H1 (cell line): ENCODE results near the gene MCMBP. TPM values are rescaled to one million over a fixed set of nuclear protein-coding genes. Genes with fewer than 3 reads are reported as not detected.

Experiments
- CTCF ChIA-PET: fragments of 300-600 bp; sonication (Branson Sonifier 250); formaldehyde crosslinking; loops from one replicate; lab custom pipeline; 2021; ENCODE audit not compliant: partially characterized antibody; lab: Charles Lee
- POLR2A ChIA-PET: fragments of 300-600 bp; sonication (Branson Sonifier 250); formaldehyde crosslinking; loops from one replicate; lab custom pipeline; 2021; ENCODE audit warnings: inconsistent platforms; ENCODE audit not compliant: partially characterized antibody; lab: Charles Lee
- DNase-seq, 2 experiments: peaks; one replicate each; pipeline versions ENCODE4 v3.0.0 to v3.0.0-alpha.2; 2010 to 2022; ENCODE audit warnings: low spot score in 2 of 2, low read depth in 1 of 2, mixed read lengths in 1 of 2
- FAIRE-seq: peaks from 2 replicates; lab custom pipeline; 2011; peaks lifted over from hg19 to GRCh38; lab: Jason Lieb, UNC
- H2AFZ ChIP-seq: 2 replicates; pipeline ENCODE4 v1.8.1; 2012; ENCODE audit warnings: low read length, inconsistent platforms
- H2AK5ac ChIP-seq: 2 replicates; pipeline ENCODE4 v1.6.1; 2013; ENCODE audit warnings: low read depth, low read length
- H2BK120ac ChIP-seq: replicated peaks from 2 replicates; pipeline ENCODE3; 2013; ENCODE audit warnings: low read depth, low read length, inconsistent platforms
- H2BK12ac ChIP-seq: 2 replicates; pipeline ENCODE4 v1.6.1; 2013; ENCODE audit warnings: low read depth, low read length
- H2BK15ac ChIP-seq: 2 replicates; pipeline ENCODE4 v1.6.1; 2013; ENCODE audit warnings: low read length
- H2BK20ac ChIP-seq: 2 replicates; pipeline ENCODE4 v1.6.1; 2013; ENCODE audit warnings: low read length
- H2BK5ac ChIP-seq: 2 replicates; pipeline ENCODE4 v1.6.1; 2013; ENCODE audit warnings: low read depth, low read length
- H3K14ac ChIP-seq: 2 replicates; pipeline ENCODE4 v1.6.1; 2013; ENCODE audit warnings: inconsistent platforms; ENCODE audit not compliant: insufficient read length
- H3K18ac ChIP-seq: 2 replicates; pipeline ENCODE4 v1.6.1; 2013; ENCODE audit warnings: low read length; ENCODE audit errors: extremely low read depth
- H3K23ac ChIP-seq: 2 replicates; pipeline ENCODE4 v1.6.1; 2013; ENCODE audit warnings: inconsistent platforms; ENCODE audit not compliant: insufficient read length
- H3K23me2 ChIP-seq: 2 replicates; pipeline ENCODE4 v1.6.1; 2013; ENCODE audit warnings: low read depth, low read length
- H3K27ac ChIP-seq: 2 replicates; pipeline ENCODE4 v1.6.1; 2011; ENCODE audit warnings: low read depth, low read length, inconsistent platforms
- H3K27me3 ChIP-seq, 4 experiments: replicated peaks in 1 of 4; 1 replicate in 1 of 4; 2 replicates in 3 of 4; pipeline versions ENCODE4 v1.6.1 to v1.8.1; 2011 to 2013; ENCODE audit warnings: low read length in 3 of 4, mild to moderate bottlenecking in 3 of 4, inconsistent platforms in 2 of 4, mixed read lengths in 2 of 4, moderate library complexity in 1 of 4; ENCODE audit not compliant: control insufficient read depth in 3 of 4, insufficient read depth in 3 of 4; ENCODE audit errors: extremely low read depth in 1 of 4
- H3K36me3 ChIP-seq, 4 experiments: 2 replicates each; pipeline versions ENCODE4 v1.6.1 to v1.8.1; 2011 to 2013; ENCODE audit warnings: mild to moderate bottlenecking in 4 of 4, low read length in 3 of 4, moderate library complexity in 2 of 4, control low read depth in 1 of 4, inconsistent platforms in 1 of 4; ENCODE audit not compliant: insufficient read depth in 4 of 4, control insufficient read depth in 2 of 4
- H3K4ac ChIP-seq: replicated peaks from 2 replicates; pipeline ENCODE3; 2013; ENCODE audit warnings: low read length, low read depth, mixed read lengths, inconsistent platforms; ENCODE audit not compliant: insufficient read length
- H3K4me1 ChIP-seq, 4 experiments: replicated peaks in 1 of 4; 1 replicate in 1 of 4; 2 replicates in 3 of 4; pipeline versions ENCODE4 v1.6.1 to v1.8.1; 2011 to 2013; ENCODE audit warnings: low read length in 3 of 4, inconsistent platforms in 2 of 4, mixed read lengths in 1 of 4; ENCODE audit not compliant: insufficient read depth in 4 of 4, control insufficient read depth in 3 of 4
- H3K4me2 ChIP-seq, 2 experiments: 2 replicates each; pipeline versions ENCODE4 v1.6.1 to v1.8.1; 2011 to 2013; ENCODE audit warnings: low read depth in 2 of 2, low read length in 2 of 2, control low read depth in 1 of 2, inconsistent platforms in 1 of 2, mild to moderate bottlenecking in 1 of 2; ENCODE audit not compliant: insufficient read depth in 1 of 2
- H3K4me3 ChIP-seq, 4 experiments: fragments of 200-600, 300-600 bp in 1 of 4; sonication (generic), shearing (Covaris generic), sonication (Bioruptor Twin) in 1 of 4; 2 replicates each; pipeline versions ENCODE4 v1.5.1 to v1.8.1; 2011 to 2016; ENCODE audit warnings: low read length in 4 of 4, low read depth in 3 of 4, control low read depth in 2 of 4, inconsistent platforms in 2 of 4, mild to moderate bottlenecking in 2 of 4, mixed read lengths in 1 of 4, moderate library complexity in 1 of 4; ENCODE audit not compliant: insufficient read depth in 2 of 4; ENCODE audit errors: extremely low read depth in 1 of 4
- H3K56ac ChIP-seq: replicated peaks from 2 replicates; pipeline ENCODE3; 2013; ENCODE audit warnings: low read depth, mild to moderate bottlenecking, mixed read lengths, low read length, inconsistent platforms; ENCODE audit not compliant: insufficient read length
- H3K79me1 ChIP-seq: 2 replicates; pipeline ENCODE4 v1.6.1; 2013; ENCODE audit warnings: low read depth, low read length, control low read depth
- H3K79me2 ChIP-seq, 2 experiments: 2 replicates each; pipeline versions ENCODE4 v1.6.1 to v1.8.1; 2012 to 2013; ENCODE audit warnings: low read length in 2 of 2, mild to moderate bottlenecking in 2 of 2, inconsistent platforms in 1 of 2; ENCODE audit not compliant: insufficient read depth in 2 of 2, control insufficient read depth in 1 of 2
- H3K9ac ChIP-seq, 4 experiments: replicated peaks in 1 of 4; 1 replicate in 1 of 4; 2 replicates in 3 of 4; pipeline versions ENCODE4 v1.6.1 to v1.8.1; 2011 to 2013; ENCODE audit warnings: low read depth in 3 of 4, low read length in 3 of 4, control low read depth in 2 of 4, mild to moderate bottlenecking in 2 of 4, moderate library complexity in 2 of 4, inconsistent platforms in 1 of 4; ENCODE audit errors: extremely low read depth in 1 of 4
- H3K9me3 ChIP-seq, 2 experiments: 2 replicates each; pipeline versions ENCODE4 v1.6.1 to v1.8.1; 2012 to 2013; ENCODE audit warnings: mild to moderate bottlenecking in 2 of 2, moderate library complexity in 2 of 2, control low read depth in 1 of 2, inconsistent platforms in 1 of 2, low read depth in 1 of 2, low read length in 1 of 2, mixed read lengths in 1 of 2; ENCODE audit not compliant: insufficient read depth in 2 of 2
- H4K20me1 ChIP-seq, 2 experiments: replicated peaks in 1 of 2; 2 replicates each; pipeline versions ENCODE3 to v1.8.1; 2011 to 2013; ENCODE audit warnings: inconsistent platforms in 2 of 2, low read length in 2 of 2, mild to moderate bottlenecking in 1 of 2; ENCODE audit not compliant: insufficient read depth in 2 of 2, control insufficient read depth in 1 of 2
- H4K5ac ChIP-seq: 2 replicates; pipeline ENCODE4 v1.6.1; 2013; ENCODE audit warnings: low read length, low read depth, mixed read lengths, inconsistent platforms; ENCODE audit not compliant: insufficient read length
- H4K8ac ChIP-seq: 2 replicates; pipeline ENCODE4 v1.8.0; 2013; ENCODE audit warnings: mild to moderate bottlenecking, moderate library complexity, low read length, inconsistent platforms; ENCODE audit not compliant: insufficient read depth; ENCODE audit errors: extremely low read depth
- H4K91ac ChIP-seq: replicated peaks from 2 replicates; pipeline ENCODE3; 2013; ENCODE audit warnings: low read length, mixed read lengths, inconsistent platforms; ENCODE audit not compliant: insufficient read length
- EGR1 ChIP-seq: IDR thresholded peaks from 2 replicates; pipeline ENCODE4 v1.6.1; 2011; ENCODE audit warnings: low read depth, low read length, borderline replicate concordance
- KDM1A ChIP-seq: fragments of 200-600, 300-600 bp; sonication (generic); IDR thresholded peaks from 2 replicates; pipeline ENCODE4 v1.7.1; 2016; ENCODE audit warnings: mild to moderate bottlenecking, low read length, borderline replicate concordance
- WGBS, 2 experiments: shearing (Covaris generic) in 1 of 2; methylation state at CpG; one replicate each; pipeline versions ENCODE4 v1.1.6 to v1.1.7; 2013 to 2015; ENCODE audit warnings: low lambda C conversion rate in 2 of 2, mixed read lengths in 2 of 2, inconsistent platforms in 1 of 2, low coverage in 1 of 2, missing lambda C conversion rate in 1 of 2; ENCODE audit not compliant: insufficient replicate concordance in 2 of 2, insufficient coverage in 1 of 2, insufficient read length in 1 of 2; ENCODE audit errors: extremely low coverage in 1 of 2, missing lambda C conversion rate in 1 of 2; 5-methylcytosine and 5-hydroxymethylcytosine counted together
- polyA plus RNA-seq, 7 experiments: library from polyadenylated mRNA; depleted of rRNA in 3 of 7; stranded (reverse) in 5 of 7; unstranded in 2 of 7; fragments of >200 nt in 5 of 7; fragments of 200-250 nt in 2 of 7; gene quantifications; 1 replicate in 5 of 7; 2 replicates in 1 of 7; 4 replicates in 1 of 7; pipeline versions ENCODE4 v1.2.1 to v1.2.3, GENCODE V29; 2011 to 2013; ENCODE audit warnings: missing spikeins in 2 of 7, mixed read lengths in 2 of 7
- total RNA-seq: library from RNA; stranded (reverse); fragmentation: NEBNext Ultra II Directional; extraction: Animal tissue kit (Norgen Biotek cat#: 25700); gene quantifications from 2 replicates; pipeline ENCODE4 v1.2.1, GENCODE V29; 2021

Gene MCMBP
- total and polyA plus RNA-seq, 2 of the 8 experiments (the other 6 are each of a cell fraction or from before 2014, with no cell fraction given): 67.3 to 81.7 TPM

- Histone ChIP-seq H3K56ac (no peak overlapping the region), H2BK5ac (no peak overlapping the region), H3K23me2 (no peaks in the 10 kb centered on the region), H4K91ac (no peak overlapping the region), H3K27ac (no peak overlapping the region), H3K4ac (no peak overlapping the region), H3K23ac (no peak overlapping the region), H3K4me2 (no peak overlapping the region), H3K36me3 (no peaks in the 10 kb centered on the region), H2BK12ac (no peak overlapping the region), H4K8ac (no peak overlapping the region), H2BK120ac (no peak overlapping the region), H4K5ac (no peak overlapping the region), H3K14ac (no peak overlapping the region), H3K27me3 (no peaks in the 10 kb centered on the region), H2BK20ac (no peak overlapping the region), H2AFZ (no peak overlapping the region), H3K4me3 (no peak overlapping the region), H3K79me1 (no peaks in the 10 kb centered on the region; the same call in 1 of the 2 replicates), H3K79me2 (no peaks in the 10 kb centered on the region), H2BK15ac (no peak overlapping the region), H3K18ac (no peak overlapping the region), H3K9ac (no peak overlapping the region), H2AK5ac (no peak overlapping the region), H3K9me3 (no peaks in the 10 kb centered on the region), H4K20me1 (no peaks in the 10 kb centered on the region), H3K4me1 (peaks cover 0 to 8% (median 2%) of the 10 kb centered on the region in 4 experiments; a peak in 5 of 7 replicates)
- ChIA-PET CTCF (interaction anchor here (1.3 to 1.9 kb wide), 2 partner anchors 10 to 30 kb away, joined by 3 to 4 read pairs; no protein-coding TSS in a partner anchor), POLR2A (no interaction called here)
- DNase-seq: no peak
- no peak for FAIRE-seq
- WGBS, 2 experiments: 94% methylated on average over 5 of the region's 5 CpGs; no CpG with 5 or more reads in 1 of the 2 experiments
- TF ChIP-seq KDM1A (0 out of 2 replicates have a peak, but pooled peaks have one; percentile 29), EGR1 (no peak)
These were observed 91.7 kb downstream of the MCMBP start for GRCh38 chr10:119780879-119781480.

Other genes starting within 250 kb of the MCMBP start
- 13.3 and 14.6 TPM in 2 replicates for gene BAG3, start 221.5 kb downstream of the MCMBP start, total RNA-seq
- 3.5 and 7.5 TPM in 2 replicates for gene BAG3, start 221.5 kb downstream of the MCMBP start, polyA plus RNA-seq (2011; rRNA removed)
- gene INPP5F, start 146.8 kb downstream of the MCMBP start, total RNA-seq: 97.9 and 101 TPM in 2 replicates
- gene INPP5F, start 146.8 kb downstream of the MCMBP start, polyA plus RNA-seq (2011; rRNA removed): 32.1 and 50.1 TPM in 2 replicates
- gene SEC23IP, start 19.9 kb upstream of the MCMBP start, total RNA-seq: 98.2 and 105 TPM in 2 replicates
- 26.1 and 29.0 TPM in 2 replicates for gene SEC23IP, start 19.9 kb upstream of the MCMBP start, polyA plus RNA-seq (2011; rRNA removed)